Activated T-cell treated with anti-CD3 and anti-CD28 coated beads for 48 hours (primary cell): ENCODE results near the gene CFAP61.
"Not testable (repeated sequence)": the region's sequence is repeated elsewhere in the genome, so short reads cannot be mapped to it uniquely, and the experiment has no call there.

Source experiments
- DNase-seq: peaks from one replicate; pipeline ENCODE4 v3.0.0-alpha.2; 2020; ENCODE audit warnings: low read depth

CFAP61 gene

DNA sequence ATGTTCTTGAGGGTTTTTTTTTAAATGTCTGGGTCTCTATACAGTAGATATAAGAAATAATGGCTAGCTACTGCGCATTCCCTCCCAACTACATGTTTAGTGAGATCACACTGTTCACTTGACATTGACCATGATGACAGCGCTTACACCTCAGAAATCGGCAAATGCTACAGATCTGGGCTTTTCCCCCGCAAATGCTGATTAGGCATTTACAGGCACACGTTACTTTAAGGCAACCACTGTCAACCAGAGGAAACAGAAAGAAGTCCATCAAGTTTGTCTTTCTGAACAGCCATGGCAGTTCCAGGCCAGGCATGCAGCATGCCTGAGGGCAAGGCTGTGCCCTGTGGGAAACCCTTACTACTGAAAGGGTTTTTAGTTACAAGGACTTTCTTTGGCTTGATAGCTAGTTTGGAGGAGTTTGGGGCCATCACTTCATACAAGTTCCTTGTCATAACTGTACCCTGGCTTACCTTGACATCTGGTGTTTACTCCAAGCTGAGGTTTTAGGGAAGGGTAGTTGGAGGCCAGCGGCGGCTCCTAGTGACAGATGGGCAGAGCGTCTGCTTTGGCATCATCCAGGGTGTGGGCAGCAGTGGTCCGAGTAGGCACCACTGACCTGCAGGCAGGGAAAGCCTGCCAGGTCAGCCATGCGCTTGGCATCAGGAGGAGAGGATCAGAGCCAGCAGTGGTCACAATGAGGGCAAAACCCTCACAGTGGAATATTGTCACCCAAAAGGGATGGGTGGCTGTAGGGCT, 43.0 kb downstream of the CFAP61 start:
- no peak for DNase-seq

DNA sequence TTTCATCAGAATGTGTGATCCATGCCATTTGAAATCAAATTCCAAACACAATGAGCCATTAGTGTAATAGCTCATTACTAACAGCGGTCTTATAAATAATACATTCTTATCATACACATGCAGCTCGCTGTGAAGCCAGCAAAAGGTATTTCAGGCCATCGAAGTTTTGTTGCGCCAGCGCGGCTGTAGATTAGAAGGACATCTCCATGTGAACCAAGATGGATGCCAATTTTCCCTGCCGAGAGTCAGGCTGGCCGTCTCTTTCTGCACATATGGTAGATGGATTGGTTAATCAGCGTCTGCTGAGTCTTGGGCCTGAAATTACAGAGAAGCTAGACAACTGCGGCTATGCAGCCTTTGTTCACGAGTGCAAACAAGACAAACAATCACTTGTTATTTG, 44.1 kb downstream of the CFAP61 start:
- no peak for DNase-seq

DNA sequence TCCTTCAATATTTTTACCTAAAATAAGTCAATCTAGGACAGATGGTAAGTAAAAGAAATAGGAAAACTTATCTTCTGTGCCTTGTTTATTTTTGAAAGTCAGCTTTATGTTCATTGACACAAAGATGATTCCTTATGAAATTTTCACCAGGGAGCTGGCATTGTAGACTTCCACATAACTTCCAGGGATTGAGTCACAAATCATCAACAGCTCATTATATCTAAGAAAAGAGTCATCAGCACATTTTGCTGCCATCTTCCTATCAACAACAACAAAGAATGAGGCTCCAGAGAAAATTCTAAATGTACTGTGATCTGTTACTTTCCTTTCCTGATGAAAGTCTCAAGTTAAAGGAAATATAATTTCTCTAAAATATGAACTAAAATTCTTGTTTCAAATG, 48.5 kb downstream of the CFAP61 start:
- DNase-seq: no peak

DNA sequence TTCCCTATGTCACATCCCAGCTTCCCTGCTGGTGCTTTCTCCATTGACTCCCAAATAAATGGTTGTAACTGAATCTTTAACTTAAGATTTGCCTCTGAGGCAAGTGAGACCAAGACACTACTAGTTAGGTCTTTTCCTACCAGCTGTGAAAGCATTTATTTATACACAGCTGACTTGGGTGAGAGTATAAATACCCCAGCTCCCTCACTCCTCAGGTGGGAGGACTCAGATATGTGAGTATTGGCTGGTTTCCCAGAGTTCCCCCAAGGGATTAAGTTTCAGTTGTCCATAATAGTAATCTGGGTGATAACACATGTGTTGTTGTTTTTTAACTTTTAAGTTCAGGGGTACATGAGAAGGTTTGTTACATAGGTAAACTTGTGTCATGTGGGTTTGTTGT, 49.8 kb downstream of the CFAP61 start:
- no peak for DNase-seq

DNA sequence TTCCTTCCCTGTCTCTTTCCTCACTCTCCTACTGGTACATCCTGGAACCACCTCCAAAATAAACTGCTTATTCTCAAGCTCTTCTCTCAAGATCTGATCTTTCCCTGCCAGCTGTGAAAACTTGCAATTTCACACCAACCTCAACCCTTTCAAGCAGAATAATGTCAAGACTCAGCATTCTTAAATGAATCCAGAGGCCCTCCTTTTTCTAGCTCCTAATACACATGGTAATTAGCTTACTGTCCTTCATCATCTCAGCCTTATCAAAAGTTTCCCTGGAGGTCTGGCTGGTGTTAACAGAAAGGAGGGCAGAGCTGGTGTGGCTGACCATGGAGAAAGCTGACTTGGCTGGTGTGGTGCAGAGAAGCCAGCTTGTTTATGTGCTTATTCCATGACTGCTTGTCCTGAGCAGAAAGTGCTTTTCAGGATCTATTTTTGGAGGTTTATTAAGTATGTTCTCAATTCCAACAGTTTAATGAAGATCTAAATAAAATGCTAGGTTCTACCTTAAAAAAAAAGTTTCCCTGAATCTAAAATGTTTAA, 50.5 kb downstream of the CFAP61 start:
- DNase-seq: no peak

DNA sequence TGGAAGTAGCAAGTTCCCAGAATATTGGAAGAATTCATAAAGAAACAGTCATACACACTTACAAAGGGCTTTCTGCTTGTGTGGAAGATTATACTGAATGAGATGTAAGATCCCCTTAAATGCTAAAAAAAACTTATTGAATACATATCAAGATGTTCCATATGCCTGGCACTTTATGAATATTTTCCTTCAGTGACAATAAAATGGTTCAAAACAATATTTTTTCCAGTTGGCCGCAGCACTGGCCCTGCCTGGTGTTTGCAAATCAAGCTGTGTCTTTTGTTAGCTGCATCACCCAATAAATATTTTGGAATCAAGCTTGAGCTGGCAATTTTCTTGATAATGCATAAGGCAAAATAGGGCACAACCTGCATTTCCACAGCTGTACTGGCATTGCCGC, 51.2 kb downstream of the CFAP61 start:
- DNase-seq: no peak

DNA sequence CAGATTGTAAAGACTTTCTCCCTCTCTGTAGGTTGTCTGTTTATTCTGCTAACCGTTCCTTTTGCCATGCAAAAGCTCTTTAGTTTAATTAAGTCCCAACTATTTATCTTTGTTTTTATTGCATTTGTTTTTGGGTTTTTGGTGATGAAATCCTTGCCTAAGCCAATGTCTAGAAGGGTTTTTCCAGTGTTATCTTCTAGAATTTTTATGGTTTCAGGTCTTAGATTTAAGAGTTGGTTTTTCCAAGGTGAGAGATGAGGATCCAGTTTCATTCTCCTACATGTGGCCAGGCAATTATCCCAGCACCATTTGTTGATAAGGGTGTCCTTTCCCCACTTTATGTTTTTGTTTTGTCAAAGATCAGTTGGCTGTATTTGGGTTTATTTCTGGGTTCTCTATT, 70.9 kb downstream of the CFAP61 start:
- not testable (repeated sequence) for DNase-seq

DNA sequence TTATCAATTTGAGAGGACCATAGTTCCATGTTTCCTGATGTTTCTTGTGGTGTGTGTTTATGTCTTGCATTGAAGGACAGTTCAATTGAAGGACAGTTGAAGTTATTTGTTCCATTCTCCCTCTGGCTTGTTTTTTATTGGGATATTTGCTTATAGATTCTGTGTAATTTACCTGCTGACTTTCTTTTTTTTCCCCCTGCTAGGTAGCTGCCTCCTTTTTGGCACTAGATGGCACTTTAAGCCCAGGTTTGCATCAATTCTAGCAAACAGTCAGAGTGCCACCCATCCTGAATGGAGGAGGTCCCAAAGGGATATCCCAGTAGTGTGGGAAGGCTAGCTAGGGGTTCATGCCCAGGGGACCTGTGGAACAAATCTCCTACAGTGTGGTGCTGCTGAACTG, 78.1 kb downstream of the CFAP61 start:
- DNase-seq: no peak

DNA sequence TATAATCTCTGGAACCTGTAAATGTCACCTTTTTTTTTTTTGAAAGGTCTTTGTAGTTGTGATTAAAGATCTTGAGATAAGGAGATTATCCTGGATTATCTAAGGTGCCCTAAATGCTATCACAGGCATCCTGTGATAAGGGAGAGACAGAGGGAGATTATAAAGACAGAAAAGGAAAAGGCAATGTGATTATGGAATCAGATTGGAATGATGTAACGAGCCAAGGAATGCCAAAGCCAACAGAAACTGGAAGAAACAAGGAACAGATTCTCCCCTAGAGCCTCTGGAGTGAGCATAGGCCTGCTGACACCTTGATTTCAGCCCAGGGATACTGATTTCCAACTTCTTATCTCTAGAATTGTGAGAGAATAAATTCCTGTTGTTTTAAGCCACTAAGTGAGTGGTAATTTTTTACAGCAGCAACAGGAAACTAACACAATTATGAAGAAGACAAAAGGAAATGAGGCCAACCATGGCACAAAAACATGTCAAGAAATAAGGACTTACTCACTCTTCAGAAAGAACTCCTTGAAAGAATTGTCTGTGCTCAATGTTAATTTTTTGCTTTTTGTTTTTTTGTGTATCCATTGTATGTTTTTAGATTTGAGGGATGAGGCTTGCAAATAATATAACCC, 82.7 kb downstream of the CFAP61 start:
- DNase-seq: no peak

DNA sequence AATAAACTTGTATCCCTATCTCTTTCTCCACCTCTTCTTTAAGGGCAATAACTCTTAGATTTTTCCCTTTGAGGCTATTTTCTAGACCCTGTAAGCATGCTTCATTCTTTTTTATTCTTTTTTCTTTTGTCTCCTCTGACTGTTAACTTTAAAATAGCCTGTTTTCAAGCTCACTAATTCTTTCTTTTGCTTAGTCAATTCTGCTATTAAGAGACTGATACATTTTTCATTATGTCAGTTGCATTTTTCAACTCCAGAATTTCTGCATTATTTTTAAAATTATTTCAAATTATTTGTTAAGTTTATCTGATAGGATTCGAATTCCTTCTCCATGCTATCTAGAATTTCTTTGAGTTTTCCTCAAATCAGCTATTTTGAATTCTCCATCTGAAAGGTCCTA, 84.0 kb downstream of the CFAP61 start:
- DNase-seq: no peak

DNA sequence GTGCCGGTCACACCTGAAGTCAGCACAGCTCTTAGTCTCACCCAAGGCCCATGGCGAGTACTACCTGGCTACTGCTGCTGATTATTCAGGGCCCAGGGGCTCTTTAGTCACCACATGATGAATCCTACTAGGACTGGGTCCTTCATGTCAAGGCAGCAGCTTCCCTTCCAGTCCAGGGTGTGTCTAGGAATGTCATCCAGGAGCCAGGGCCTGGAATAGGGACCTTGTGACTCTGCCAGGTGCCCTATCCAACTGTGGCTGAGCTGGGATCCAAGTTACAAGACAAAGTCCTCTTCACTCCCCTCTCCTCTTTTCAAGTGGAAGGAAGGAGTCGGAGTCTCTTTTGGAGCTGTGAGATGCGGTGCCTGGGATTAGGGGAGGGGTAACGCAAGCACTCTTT, 85.5 kb downstream of the CFAP61 start:
- no peak for DNase-seq

DNA sequence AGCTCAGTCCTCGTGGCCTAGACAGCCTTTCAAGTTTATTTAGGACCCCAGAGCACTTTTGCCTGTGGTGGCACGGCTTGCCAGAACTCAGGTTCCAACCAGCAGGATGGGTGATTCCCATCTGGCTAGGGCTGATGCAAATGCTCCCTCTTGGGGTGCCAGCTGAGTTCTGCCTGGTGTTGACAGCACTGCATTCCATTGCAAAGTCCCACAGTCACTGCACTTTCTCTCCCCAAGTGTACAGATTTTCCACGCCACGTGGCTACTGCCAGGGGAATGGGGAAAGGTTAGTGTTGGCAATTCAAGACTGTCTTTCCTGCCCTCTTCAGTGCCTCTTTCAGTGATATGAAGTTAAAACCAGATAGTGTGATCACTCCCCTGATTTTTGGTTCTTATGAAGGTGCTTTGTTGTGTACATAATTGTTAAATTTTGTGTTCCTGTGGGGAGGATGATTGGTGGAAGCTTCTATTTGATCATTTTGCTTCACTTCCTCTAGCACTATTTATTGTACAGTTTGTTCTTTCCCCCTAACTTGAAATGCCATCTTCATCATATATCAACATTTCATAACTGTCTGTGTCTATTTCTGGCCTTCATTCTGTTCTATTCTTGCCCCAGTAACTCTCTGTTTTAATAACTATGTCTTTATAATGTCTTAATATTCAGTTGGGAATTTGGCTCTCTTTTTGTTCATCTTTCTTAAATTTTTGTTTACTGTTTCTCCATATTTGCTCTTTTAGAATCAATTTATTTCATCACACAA, 86.2 kb downstream of the CFAP61 start:
- no peak for DNase-seq

DNA sequence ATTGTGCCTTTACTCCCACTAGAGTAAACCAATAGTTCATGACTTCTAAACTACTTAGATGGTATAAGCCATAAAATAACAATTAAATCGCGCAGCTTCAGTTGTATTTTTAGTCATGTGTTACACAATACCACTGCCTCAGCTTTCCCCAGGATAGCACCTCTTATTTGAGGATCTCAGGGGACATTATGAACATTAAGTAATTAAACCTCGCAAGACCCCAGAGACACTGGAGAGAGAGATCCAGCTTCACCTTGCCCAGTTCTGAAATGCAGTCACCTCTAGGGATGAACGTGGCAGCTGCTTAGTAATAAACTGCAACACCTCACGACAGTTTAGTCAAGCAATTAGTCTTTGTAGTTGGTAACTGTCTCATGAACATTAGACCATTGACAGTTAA, 87.1 kb downstream of the CFAP61 start:
- DNase-seq: no peak

DNA sequence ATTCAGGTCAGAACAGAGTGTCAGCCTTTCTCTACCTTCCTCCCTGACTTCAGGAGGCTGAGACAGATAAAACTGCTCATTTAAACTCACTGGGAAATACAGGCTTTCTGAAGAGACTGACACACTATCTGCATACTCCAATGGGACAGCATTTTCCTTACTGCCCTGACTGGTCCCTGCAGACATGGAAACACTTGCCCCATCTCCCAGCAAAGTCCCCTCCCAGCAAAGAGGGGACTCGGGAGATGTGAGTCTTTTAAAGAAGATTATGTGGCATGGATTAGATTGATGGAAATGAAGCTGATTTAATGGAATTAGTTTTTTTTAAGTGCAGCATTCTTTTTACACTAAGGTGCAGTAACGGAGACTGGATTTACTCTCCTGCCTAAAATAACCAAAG, 90.8 kb downstream of the CFAP61 start:
- no peak for DNase-seq

DNA sequence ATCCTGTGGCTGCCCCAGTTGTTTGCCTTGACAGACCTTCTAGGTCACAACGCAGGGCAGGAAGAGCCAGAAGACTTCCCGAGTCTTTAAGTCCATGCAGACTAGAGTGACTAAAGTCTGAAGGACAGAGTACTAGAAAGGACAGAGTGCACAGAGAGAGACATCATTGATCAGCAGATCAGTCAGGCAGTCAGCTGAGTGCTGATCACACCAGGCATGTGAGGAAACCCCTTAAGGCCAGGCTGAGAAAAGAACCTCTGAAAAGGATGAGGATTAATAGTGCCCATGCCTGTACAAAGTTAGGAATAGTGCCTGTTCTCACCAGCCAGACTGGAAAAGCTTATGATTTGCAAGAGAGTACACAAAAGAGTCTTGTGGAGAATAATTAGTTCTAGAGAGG, 91.3 kb downstream of the CFAP61 start:
- no peak for DNase-seq

DNA sequence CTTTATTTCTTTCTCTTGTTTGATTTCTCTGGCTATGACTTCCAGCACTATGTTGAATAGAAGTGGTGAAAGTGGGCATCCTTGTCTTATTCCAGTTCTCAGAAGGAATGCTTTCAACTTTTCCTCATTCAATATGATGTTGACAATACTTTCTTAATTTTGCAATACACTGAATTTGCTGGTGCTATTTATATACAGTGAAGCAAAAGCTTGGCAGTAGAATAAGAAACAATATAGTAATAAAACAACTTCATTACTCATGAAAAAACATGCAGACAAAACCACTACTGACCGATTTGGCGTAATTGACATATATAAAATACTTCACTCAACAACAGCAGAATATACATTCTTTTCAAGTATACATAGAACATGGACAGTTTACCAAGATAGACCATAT, 96.4 kb downstream of the CFAP61 start:
- DNase-seq: no peak

DNA sequence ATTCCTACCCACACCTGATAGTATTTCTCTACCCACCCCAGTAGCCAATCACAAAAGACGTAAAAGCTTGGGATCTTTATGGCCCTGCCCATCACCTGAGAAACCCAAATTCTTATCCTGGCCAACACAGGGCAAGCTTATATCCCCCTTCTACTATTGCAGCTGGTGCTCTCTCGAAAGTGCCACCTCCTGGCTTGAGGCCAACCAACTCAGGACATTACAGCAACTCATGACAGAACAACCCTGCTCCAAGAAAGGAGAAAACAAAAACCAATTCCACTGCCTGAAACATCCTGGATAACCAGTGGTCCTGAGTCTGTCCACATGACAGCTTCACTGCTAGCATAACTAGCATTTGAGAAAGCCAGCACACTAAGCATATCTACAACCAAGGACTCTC, 97.9 kb downstream of the CFAP61 start:
- DNase-seq: no peak

DNA sequence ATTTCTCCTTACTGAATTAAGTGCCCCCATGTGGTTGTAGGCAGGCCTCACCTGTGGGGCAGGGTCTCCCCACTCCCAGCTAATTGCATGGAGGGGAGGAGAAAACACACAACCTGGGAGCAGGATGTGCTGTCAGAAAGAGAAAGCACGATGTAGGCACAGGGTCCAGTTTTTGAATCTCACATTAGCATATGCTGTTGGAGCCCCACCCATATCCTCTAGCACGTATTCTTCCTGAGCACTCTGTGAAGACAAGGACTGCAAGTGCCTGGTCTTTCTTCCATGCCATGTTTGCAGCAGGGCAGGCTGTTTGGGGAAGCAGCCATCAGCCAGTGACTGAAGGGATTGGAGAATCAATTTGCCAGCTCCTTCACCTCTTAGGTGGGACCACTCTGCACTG, 108.2 kb downstream of the CFAP61 start:
- no peak for DNase-seq

DNA sequence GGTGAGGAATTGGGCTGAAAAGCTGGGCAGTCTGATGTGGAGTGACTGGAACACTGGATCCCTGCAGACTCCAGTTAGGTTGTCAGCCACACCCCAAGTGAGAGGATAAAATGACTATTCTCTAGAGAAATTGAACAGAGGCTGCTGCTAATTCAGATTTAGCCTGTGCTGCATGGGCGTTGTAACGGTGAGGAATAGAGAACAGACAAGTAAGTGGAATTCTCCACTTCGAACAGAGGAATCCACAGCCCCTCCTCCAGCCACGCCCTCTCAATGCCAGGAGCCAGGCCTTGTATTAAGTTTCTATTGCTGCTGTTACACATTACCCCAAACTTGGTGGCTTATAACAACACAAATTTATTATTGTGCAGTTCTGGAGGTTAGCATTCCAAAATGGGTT, 109.3 kb downstream of the CFAP61 start:
- no peak for DNase-seq

DNA sequence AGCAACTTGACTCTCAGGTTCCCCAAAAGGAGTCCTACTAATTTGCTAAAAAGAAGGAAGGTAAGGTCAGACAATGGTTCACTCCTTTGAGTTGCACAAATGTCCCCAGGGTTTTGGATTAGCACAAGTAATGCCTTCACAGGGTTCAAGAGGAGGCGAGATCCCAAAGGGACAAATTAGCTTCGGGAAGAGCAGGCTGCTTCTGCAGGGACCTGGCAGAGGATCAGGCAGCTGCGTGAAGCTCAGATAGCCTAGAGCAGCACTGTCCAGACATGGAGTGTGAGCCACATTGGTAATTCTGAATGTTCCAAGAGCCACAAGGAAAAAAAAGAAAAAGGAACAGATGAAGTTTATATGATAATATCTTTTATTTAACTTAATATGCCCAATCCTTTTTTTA, 115.4 kb downstream of the CFAP61 start:
- no peak for DNase-seq

DNA sequence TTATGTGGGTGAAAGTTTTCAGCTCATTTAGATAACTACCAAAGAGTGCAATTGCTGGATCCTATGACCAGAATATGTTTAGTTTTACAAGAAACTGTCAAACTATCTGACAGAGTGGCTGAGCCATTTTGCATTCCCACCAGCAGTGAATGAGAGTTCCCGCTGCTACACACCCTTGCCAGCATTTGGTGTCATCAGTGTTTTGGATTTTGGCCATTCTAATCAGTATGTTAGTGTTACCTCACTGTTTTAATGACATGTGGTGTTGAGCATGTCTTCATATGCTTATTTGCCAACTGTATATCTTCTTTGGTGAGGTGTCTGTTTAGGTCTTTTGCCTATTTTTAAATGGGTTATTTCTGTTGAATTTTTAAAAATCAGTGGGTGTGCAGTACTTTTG, 120.9 kb downstream of the CFAP61 start:
- no peak for DNase-seq

DNA sequence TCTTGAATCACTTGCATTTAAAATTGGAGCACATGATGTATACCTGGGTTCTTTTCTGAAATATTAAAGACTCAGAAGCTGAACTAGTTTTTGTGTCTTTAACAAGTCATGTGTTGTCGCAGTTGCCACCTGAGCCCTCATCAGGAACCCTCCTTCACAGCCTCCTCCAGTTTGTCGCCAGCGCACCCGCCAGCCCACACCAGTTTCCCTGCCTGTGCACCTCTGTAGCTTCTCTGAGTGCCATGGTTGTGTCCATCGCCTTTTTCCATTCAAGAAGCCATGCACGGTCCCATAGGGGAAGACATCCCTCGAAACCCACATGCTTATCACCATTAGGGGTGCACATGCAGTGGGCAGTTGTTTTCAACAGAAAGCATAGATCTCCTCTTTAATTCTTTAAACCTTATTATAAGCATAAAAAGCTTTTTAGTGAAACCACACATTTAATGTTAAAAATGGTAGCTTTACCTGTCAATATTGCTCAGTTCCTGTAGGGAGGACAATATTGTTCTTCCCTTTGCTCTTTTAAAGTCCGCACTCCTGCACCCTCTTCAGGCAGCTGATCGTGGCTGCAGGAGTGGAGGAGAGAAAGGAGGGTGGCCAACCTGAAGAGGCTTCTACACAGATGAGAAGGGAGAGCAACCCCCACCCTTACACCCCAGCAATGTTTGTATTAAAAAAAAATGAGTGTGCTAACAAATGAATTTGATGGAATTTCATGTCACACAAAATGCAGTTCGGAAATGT, 121.9 kb downstream of the CFAP61 start:
- no peak for DNase-seq
